Fibroblast of pulmonary artery (primary cell): ENCODE data around the gene TMPRSS9.

Experiments
- DNase-seq: peaks from one replicate; pipeline ENCODE4 v3.0.0-alpha.2; 2010; ENCODE audit warnings: low read depth
- H3K4me3 ChIP-seq: replicated peaks from 2 replicates; pipeline ENCODE4 v1.5.1; 2011; ENCODE audit warnings: low read depth, mild to moderate bottlenecking, control low read depth, low read length, moderate library complexity
- TF ChIP-seq, protein P1 (sequence below): IDR thresholded peaks from 2 replicates; pipeline ENCODE4 v1.5.1; 2011; ENCODE audit warnings: mild to moderate bottlenecking, control low read depth, low read length, inconsistent platforms; ENCODE audit errors: missing control alignments

Gene TMPRSS9

DNA sequence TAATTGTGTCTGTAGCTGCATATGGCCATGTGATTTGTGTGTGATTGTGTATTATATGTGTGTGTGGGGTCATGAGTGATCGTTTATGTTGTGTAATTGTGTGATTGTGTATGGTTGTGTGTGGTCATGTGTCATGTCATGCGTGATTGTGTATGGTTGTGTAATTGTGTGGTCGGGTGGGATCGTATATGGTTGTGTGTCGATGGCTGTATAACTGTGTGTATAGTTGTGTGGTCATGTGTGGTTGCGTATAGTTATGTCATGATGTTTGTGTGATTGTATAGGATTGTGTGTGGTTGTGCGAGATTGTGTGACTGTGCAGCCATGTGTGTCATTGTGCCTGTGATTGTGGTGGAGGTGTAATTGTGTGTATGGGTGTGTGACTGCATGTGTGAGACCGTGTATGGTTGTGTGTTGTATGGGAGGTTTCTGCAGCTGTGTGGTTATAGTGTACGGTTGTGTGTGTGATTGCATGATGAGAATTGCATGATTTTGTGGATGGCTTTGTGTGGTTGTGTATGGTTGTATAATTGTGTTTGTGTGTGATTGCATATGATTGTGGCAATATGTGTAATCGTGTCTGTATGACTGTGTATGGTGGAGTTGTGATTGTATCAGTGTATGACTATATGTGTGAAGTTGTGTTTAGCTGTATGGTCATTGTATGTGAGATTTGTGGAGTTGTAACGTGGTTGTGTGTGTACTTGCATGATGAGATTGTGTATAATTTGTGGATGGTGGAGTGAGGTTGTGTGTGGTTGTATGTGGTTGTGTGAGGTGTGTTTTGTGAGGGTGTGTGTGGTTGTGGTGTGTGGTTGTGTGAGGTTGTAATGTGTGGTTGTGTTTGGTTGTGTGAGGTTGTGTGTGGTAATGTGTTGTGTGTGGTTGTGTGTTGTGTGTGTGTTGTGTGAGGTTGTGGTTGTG, 2.2 kb downstream of the TMPRSS9 start:
- TF ChIP-seq, protein P1, sequence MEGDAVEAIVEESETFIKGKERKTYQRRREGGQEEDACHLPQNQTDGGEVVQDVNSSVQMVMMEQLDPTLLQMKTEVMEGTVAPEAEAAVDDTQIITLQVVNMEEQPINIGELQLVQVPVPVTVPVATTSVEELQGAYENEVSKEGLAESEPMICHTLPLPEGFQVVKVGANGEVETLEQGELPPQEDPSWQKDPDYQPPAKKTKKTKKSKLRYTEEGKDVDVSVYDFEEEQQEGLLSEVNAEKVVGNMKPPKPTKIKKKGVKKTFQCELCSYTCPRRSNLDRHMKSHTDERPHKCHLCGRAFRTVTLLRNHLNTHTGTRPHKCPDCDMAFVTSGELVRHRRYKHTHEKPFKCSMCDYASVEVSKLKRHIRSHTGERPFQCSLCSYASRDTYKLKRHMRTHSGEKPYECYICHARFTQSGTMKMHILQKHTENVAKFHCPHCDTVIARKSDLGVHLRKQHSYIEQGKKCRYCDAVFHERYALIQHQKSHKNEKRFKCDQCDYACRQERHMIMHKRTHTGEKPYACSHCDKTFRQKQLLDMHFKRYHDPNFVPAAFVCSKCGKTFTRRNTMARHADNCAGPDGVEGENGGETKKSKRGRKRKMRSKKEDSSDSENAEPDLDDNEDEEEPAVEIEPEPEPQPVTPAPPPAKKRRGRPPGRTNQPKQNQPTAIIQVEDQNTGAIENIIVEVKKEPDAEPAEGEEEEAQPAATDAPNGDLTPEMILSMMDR = no peak
- DNase-seq = no peak
- no peak overlapping the region for H3K4me3 ChIP-seq

DNA sequence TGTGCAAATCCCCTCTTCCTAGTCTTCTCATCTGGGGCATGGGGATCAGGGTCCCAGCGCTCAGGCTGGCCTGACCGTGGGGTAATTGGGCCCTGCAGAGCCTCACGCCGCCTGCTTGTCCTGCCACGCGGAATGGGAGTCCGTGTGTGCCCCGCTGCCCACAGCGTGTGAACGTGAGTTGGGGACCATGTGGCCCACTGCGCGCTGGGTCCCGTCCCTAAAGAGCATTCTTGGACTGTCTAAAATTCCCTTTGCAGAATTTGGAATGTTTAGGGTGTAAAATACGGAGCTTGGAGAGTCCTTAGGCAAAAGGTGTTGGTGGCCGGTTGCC, 2.9 kb downstream of the TMPRSS9 start:
- no peak for DNase-seq
- no peak overlapping the region for H3K4me3 ChIP-seq
- TF ChIP-seq, protein P1 = no peak

DNA sequence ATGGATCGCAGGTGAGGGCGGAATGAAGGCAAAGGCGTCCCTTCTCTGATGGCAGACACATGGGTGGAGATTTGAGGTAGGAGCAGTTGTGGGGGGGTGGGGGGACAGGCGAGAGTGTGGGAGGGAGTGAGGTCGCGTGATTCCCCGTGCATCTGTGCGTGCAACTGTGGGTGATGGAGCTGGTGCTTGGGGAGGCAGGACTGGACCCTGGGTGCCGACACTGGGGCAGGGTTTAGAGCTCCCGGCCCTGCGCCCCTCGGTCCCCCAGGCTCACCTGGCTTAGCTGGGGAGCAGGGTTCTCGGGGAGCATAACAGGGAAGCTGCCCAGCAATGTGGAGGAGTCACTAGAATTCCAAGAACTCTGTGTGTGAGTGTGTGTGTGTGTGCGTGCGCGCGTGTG, 3.4 kb downstream of the TMPRSS9 start:
- H3K4me3 ChIP-seq = no peak overlapping the region
- no peak for DNase-seq
- TF ChIP-seq, protein P1 = no peak

DNA sequence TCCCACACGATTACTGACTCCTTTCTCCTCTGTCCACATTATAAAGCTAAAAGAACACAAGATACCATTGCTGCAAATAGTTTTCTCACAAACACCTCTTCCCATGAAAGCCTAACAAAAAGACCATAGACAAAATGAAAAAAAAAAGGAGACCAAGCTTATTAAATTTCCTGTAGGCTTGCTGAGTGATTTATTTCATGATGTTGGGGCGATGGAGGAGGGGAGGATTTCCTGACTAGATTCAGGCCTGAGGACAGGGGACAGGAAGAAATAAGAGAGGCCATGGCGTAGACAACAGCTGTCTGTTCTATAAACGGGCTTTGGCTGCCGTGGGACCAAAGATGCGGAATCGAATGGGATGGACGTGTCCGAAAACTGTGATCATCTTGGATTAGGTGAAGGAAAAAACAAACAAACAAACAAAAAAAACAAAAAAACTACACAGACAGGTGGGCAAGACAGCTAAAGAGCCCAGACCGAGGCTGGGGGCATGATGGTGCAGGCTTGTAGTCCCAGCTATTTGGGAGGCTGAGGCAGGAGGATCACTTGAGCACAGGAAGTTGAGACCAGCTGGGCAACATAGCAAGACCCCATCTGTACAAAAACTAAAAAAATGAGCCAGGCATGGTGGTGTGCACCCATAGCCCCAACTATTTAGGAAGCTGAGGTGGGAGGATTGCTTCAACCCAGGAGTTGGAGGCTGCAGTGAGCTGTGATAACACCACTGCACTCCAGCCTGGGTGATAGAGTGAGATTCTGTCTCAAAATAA, 5.3 kb downstream of the TMPRSS9 start:
- TF ChIP-seq, protein P1 = no peak
- no peak for DNase-seq
- H3K4me3 ChIP-seq = no peak overlapping the region

DNA sequence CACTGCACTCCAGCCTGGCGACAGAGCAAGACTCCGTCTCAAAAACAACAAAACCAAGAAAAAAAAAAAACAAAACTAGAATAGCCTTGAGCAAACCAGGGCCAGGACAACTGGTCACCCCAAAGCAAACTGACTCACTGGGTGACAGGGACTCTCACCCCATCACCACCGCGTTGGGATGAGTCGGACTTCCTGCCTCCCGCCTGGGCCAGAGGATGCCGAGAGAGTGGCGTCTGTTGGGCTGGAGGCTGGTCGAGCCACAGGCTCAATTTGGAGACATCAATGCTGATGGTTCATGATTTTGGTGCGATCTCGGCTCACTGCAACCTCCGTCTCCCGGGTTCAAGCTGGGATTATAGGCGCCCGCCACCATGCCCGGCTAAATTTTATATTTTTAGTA, 11.6 kb downstream of the TMPRSS9 start:
- TF ChIP-seq, protein P1 = no peak
- H3K4me3 ChIP-seq = no peak overlapping the region
- DNase-seq = peak; percentile 16

DNA sequence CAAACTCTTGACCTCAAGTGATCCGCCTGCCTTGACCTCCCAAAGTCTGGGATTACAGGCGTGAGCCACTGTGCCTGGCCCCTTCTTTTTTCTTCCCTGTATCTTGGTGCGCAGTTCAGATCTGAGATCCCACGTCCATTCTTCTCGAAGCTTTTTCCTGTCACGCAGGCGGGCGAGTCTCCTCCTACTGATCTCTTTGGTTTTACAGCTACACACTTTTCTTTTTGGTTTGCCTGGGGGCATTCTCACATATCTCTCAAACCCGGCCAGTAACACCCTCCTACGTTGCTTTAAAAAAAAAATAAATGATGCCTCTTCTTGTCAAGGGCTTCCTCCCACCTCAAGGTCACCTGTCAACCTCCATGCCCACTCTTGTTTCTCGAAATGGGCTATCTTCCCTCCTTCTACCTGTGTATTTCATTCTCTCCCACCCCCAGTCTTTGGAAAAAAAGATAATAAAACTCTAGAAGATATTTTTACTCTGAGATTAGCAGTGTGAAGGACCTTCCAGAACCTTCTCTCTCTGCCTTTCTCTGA, 12.1 kb downstream of the TMPRSS9 start:
- DNase-seq = no peak
- TF ChIP-seq, protein P1 = no peak
- no peak overlapping the region for H3K4me3 ChIP-seq
